Transverse colon (tissue), 4 donors: ENCODE data around the gene PHF21B. TPM values are rescaled to one million over a fixed set of nuclear protein-coding genes. Genes with fewer than 3 reads are reported as not detected.

ENCODE experiments used
- DNase-seq: peaks from one replicate; pipeline ENCODE4 v3.0.0-alpha.2; 2019
- H3K27ac ChIP-seq, 4 donors: fragments of 200-600 bp; sonication (generic); 2 replicates each; pipeline ENCODE4 v1.5.1; 2016 to 2018; ENCODE audit warnings: inconsistent platforms in 4 of 4
- H3K27me3 ChIP-seq: fragments of 200-600 bp; sonication (generic); 2 replicates; pipeline ENCODE4 v1.5.1; 2017; ENCODE audit warnings: inconsistent platforms
- H3K36me3 ChIP-seq, 4 donors: fragments of 200-600 bp; sonication (generic); 2 replicates each; pipeline ENCODE4 v1.5.1; 2017 to 2019; ENCODE audit warnings: inconsistent platforms in 4 of 4
- H3K4me1 ChIP-seq, 4 donors: fragments of 200-600 bp; sonication (generic); 2 replicates each; pipeline ENCODE4 v1.5.1; 2017 to 2020; ENCODE audit warnings: inconsistent platforms in 4 of 4
- H3K4me3 ChIP-seq, 4 donors: fragments of 200-600 bp; sonication (generic); 1 replicate in 1 of 4; 2 replicates in 3 of 4; pipeline versions ENCODE4 v1.5.1 to v1.6.1; 2017 to 2019; ENCODE audit warnings: inconsistent platforms in 4 of 4
- H3K9me3 ChIP-seq, 2 donors: fragments of 200-600 bp; sonication (generic); 2 replicates each; pipeline ENCODE4 v1.5.1; 2017 to 2019; ENCODE audit warnings: inconsistent platforms in 2 of 2
- CTCF ChIP-seq, 5 experiments: fragments of 200-600 bp in 3 of 5; fragments of 450-650 bp in 2 of 5; sonication (generic) in 3 of 5; IDR thresholded peaks; 1 replicate in 2 of 5; 2 replicates in 3 of 5; pipeline ENCODE4 v1.5.1; 2016 to 2017; ENCODE audit warnings: antibody characterized with exemption in 5 of 5, inconsistent platforms in 3 of 5, mild to moderate bottlenecking in 2 of 5, moderate library complexity in 1 of 5
- EP300 ChIP-seq: sonication (generic); formaldehyde crosslinking; IDR thresholded peaks from one replicate; pipeline ENCODE4 v1.6.1; 2017; ENCODE audit warnings: antibody characterized with exemption, low read depth
- POLR2A ChIP-seq: fragments of 450-650 bp; IDR thresholded peaks from one replicate; pipeline ENCODE4 v1.6.1; 2016; ENCODE audit warnings: antibody characterized with exemption, mild to moderate bottlenecking, moderate library complexity
- POLR2AphosphoS5 ChIP-seq, 3 donors: sonication (generic); formaldehyde crosslinking; IDR thresholded peaks; one replicate each; pipeline ENCODE4 v1.6.1; 2016; ENCODE audit warnings: antibody characterized with exemption in 3 of 3
- WGBS, 2 donors: methylation state at CpG; one replicate each; pipeline ENCODE4 v1.1.5; 2018; ENCODE audit warnings: low coverage in 1 of 2; 5-methylcytosine and 5-hydroxymethylcytosine counted together
- in situ Hi-C, 4 donors: fragments of 200-750 bp; cut with MboI; loops; one replicate each; pipeline versions ENCODE4 v1.15.0 to v1.15.1; 2017; ENCODE audit warnings: low sequenced_read_pairs in 3 of 4, low pct_ligation_motif_present in 1 of 4, low pct_unique_long_range_greater_than_20kb in 1 of 4
- intact Hi-C: fragments of 100-400 bp; cut with DNase I; formaldehyde crosslinking; loops from one replicate; pipeline ENCODE4 v1.15.1; 2023; ENCODE audit warnings: low total_unique reads
- total RNA-seq, 4 donors: library from RNA; depleted of rRNA; stranded (reverse); fragments of >200 nt; gene quantifications; one replicate each; pipeline ENCODE4 v1.1.0, GENCODE V29; 2016

Gene PHF21B
- total RNA-seq, 4 donors from 2014 or later: not detected

GRCh38 chr22:44944883-44945601, 64.8 kb downstream of the PHF21B start:
- DNase-seq: no peak
- H3K36me3 ChIP-seq: no peaks in the 10 kb centered on the region
- no peak for TF ChIP-seq EP300
- intact Hi-C loops (no loop called here), in situ Hi-C loops (no loop called here)
- H3K27me3 ChIP-seq: no peaks in the 10 kb centered on the region
- no peaks in the 10 kb centered on the region for H3K9me3 ChIP-seq
- no peaks in the 10 kb centered on the region for H3K4me1 ChIP-seq
- 67% methylated on average over 20 of the region's 20 CpGs; no CpG with 5 or more reads in 1 of the 2 donors for WGBS, 2 donors
- H3K27ac ChIP-seq: no peak overlapping the region
- no peak overlapping the region for H3K4me3 ChIP-seq

- Histone ChIP-seq H3K9me3 (no peaks in the 10 kb centered on the region), H3K36me3 (no peaks in the 10 kb centered on the region), H3K27me3 (no peaks in the 10 kb centered on the region), H3K4me1 (no peaks in the 10 kb centered on the region), H3K27ac (no peak overlapping the region), H3K4me3 (no peak overlapping the region)
- no peak for DNase-seq
- WGBS, 2 donors: 79% methylated on average over 17 of the region's 17 CpGs; no CpG with 5 or more reads in 1 of the 2 donors
- TF ChIP-seq CTCF (IDR thresholded peaks at IDR 0.05): no peak
- TF ChIP-seq EP300: no peak
- no peak for TF ChIP-seq POLR2A
- no peak for TF ChIP-seq POLR2AphosphoS5 (IDR thresholded peaks at IDR 0.05)
- in situ Hi-C loops (no loop called here), intact Hi-C loops (no loop called here)
Observed at GRCh38 chr22:44943701-44944324, 66.0 kb downstream of the PHF21B start.

- DNase-seq: no peak
- intact Hi-C loops: no loop called here
- Histone ChIP-seq H3K27me3 (no peaks in the 10 kb centered on the region), H3K4me3 (no peak overlapping the region), H3K4me1 (no peaks in the 10 kb centered on the region), H3K9me3 (no peaks in the 10 kb centered on the region), H3K27ac (no peak overlapping the region), H3K36me3 (no peaks in the 10 kb centered on the region)
- in situ Hi-C loops: no loop called here
- TF ChIP-seq POLR2A (no peak), CTCF (IDR thresholded peaks at IDR 0.05) (no peak), POLR2AphosphoS5 (IDR thresholded peaks at IDR 0.05) (no peak), EP300 (no peak)
- 78% methylated on average over 23 of the region's 23 CpGs; no CpG with 5 or more reads in 1 of the 2 donors for WGBS, 2 donors
Observed at GRCh38 chr22:44942979-44943700, 66.7 kb downstream of the PHF21B start.

- Histone ChIP-seq H3K9me3 (no peaks in the 10 kb centered on the region), H3K27ac (no peak overlapping the region), H3K27me3 (no peaks in the 10 kb centered on the region), H3K36me3 (no peaks in the 10 kb centered on the region), H3K4me3 (no peak overlapping the region), H3K4me1 (no peaks in the 10 kb centered on the region)
- in situ Hi-C loops (no loop called here), intact Hi-C loops (no loop called here)
- TF ChIP-seq CTCF (IDR thresholded peaks at IDR 0.05) (no peak), EP300 (no peak), POLR2AphosphoS5 (IDR thresholded peaks at IDR 0.05) (no peak), POLR2A (no peak)
- WGBS, 2 donors: 63 to 86% methylated on average over 2 to 6 of the region's 7 CpGs
- no peak for DNase-seq
Observed at GRCh38 chr22:44942056-44942455, 67.7 kb downstream of the PHF21B start.
